ENCODE data around the gene TFF3.

TFF3 gene

DNA sequence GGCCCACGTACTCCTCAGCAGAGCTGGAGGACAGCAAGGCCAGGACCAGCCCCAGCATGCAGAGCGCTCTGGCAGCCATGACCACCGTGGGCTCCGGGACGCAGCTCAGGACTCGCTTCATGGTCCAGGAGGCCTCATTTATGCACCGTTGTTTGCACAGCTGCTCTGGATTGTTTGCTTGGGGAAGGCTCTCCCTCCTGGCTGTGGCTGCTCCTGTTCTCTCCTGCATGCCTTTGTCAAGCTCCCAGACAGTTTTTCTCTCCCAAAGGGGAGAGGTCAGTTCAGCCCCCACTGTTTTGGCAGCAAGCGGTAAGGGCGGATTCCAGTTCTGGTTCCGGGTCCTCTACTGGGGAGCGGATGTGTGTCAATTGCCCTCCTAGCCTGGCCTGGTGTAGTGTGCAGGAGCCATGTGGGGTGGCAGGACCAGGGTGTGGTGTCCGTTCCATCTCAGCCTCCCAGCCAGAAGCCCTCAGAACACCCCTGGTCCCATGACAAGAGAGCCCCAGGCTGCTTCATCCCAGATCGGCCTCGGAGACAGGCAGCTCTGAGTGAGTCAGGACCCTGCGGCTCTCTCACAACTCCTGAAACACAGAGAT is at the start of gene TFF3:
Gene TFF3 (minus strand): TSS at position 114 of the 596 bp plus-strand sequence. CDS start 35 bp downstream, at position 79.
- no peak for DNase-seq (ENCODE audit: low spot score)

GRCh38 chr21:42364304-42364865 is 49.2 kb upstream of the TFF3 start:
- DNase-seq (ENCODE audit: low spot score), result no peak

DNA sequence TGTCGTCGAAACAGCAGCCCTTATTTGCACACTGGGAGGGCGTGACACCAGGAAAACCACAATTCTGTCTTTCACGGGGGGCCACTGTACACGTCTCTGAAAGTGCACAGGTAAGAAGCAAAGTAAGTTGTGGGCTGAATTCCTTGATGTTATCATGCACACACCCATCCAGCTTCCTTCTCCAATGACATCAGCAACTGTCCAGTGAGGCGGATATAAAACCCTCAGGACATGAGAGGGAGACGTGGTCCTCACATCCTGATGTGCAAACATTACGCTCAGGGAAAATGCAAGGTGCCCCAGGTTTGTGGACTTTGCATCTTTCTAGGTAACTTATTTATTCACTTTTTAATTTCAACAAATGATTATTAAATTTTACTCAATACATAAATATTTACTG is 48.1 kb upstream of the TFF3 start:
- DNase-seq (ENCODE audit: low spot score), result no peak

GRCh38 chr21:42362700-42363099 is 47.5 kb upstream of the TFF3 start:
- peak; percentile 20 for DNase-seq (ENCODE audit: low spot score)

GRCh38 chr21:42362198-42362597 is 47.0 kb upstream of the TFF3 start:
- no peak for DNase-seq (ENCODE audit: low spot score)

GRCh38 chr21:42361286-42361685 is 46.1 kb upstream of the TFF3 start:
- no peak for DNase-seq (ENCODE audit: low spot score)

GRCh38 chr21:42360317-42360716 is 45.1 kb upstream of the TFF3 start:
- peak; percentile 64 for DNase-seq (ENCODE audit: low spot score)

DNA sequence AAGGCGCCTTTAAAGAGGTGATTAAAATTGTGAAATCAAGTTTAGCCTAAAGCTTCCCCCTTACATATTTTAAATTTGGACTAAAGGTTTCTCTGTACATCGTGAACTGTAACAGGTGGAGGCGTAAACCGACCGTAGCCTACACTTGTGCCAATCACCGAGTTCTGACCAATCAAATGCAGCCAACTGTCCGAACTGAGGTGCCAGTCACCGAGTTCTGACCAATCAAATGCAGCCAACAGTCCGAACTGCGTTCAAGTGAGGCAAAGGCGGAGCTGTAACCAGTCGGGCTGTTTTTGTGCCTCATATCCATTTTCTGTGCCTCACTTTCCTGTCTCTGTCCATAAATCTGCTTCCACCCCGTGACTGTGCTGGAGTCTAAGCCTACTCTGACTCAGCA is 43.7 kb upstream of the TFF3 start:
- DNase-seq (ENCODE audit: low spot score), result no peak

GRCh38 chr21:42358261-42358660 is 43.1 kb upstream of the TFF3 start:
- no peak for DNase-seq (ENCODE audit: low spot score)

DNA sequence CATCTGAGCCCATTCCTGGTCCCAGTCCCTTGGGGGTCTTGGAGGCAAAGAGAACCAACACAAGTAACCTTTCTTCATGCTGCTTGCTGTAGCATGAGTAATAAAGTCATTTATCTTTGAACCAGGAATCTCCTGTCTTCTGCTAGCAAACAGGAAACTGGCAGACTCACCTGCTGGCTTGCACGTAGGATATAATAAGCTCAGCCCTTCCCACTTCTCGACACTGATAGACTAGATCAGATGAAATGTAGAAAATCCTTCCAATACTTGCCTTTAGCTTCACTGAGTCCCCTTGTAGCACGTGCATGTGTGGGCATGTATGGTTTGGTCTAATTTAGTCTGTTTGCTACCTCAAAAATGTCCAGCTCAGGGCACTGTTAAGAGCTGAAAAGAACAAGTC is 42.1 kb upstream of the TFF3 start:
- no peak for DNase-seq (ENCODE audit: low spot score)

DNA sequence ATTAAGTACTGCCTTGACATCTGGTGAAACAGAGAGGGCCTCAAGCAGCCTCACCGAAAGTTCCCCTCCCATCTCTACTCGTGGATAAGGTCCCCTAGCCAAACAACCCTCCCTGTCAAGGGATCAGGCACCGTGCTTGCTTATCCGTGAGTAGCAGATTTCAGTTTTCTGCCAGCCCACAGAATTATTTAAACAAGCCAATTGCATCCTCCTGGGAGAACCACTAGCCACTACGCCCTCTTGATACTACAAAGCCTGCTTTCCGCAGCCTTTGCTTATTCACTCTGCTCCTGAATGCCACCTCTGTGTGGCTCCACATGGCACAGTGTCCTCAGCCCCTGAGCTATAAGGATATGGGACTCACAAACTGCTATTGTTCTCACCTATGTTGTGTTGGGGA is 41.4 kb upstream of the TFF3 start:
- no peak for DNase-seq (ENCODE audit: low spot score)

DNA sequence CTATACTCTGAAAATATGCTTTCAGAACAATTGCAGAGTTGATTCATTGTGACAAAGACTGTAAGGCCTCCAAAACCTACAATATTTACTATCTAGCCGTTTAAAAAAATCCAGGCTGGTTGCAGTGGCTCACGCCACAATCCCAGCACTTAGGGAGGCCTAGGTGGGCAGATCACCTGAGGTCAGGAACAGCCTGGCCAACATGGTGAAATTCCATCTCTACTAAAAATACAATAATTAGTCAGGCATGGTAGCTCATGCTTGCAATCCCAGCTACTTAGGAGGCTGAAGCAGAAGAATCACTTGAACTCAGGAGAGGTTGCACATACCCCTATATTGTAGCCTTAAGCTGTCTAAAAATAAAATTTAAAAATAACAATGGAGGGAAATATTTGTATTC is 40.8 kb upstream of the TFF3 start:
- no peak for DNase-seq (ENCODE audit: low spot score)

- DNase-seq (ENCODE audit: low spot score), result no peak
Observed at GRCh38 chr21:42353623-42354022, 38.4 kb upstream of the TFF3 start.

DNA sequence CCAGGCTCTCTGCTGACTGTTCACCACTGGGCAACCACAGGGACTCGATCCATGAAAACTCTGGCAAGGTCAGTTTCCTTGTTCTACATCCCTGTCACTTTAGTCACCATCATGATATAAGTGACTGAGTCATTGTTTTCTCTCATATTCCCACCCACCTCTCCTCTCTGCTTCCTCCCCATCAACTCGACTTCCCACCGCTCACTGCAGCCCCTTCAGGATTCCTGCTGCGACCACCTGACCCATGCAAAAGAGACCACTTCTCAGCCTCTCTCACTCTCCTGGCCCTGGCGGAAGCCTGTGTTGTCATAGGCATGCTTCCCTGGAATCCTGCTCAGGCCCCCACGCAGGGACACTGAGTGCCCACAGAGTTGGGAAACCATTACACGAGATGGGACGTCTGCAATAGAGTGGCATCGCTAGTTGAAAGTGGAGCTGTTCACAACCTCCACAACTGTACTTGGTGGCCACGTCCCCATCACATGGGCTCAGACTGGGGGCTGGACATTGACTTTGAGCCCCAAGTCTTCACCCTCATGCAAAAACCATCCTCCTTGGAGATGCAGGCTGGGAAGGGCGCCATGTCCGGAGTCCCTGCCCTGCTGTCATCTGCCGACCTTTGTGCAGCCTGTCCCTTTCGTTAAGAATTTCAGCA is 37.4 kb upstream of the TFF3 start:
- no peak for DNase-seq (ENCODE audit: low spot score)

GRCh38 chr21:42351626-42352440 is 36.6 kb upstream of the TFF3 start:
- no peak for DNase-seq (ENCODE audit: low spot score)

DNA sequence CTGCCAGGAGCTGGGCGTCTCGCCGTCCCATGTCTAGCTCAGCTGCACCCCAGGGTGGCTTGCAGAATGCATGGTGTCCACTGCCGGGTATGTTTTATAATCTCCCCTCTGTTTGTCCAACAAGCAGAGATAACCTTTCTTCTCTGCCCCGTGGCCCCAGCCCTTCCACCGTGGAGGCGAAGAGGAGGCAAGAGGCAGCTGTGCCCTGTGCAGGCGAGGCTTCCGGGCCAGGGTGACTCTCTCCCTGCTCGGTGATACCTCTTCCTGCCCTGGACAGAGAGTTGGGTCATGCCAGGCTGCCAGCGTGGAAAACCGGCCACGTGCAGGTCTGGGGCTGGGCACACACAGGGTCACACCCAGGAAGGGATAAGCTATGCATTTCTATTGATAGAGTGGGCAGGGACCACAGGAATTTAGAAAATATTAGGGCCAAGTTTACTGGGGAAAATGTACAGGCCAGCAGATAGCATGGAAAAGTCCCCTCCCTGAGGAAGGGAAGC is 35.8 kb upstream of the TFF3 start, which contains the start of gene TFF2:
Gene TFF2 (minus strand): TSS at position 68 of the 500 bp plus-strand sequence. CDS start 37 bp downstream, at position 31.
- no peak for DNase-seq (ENCODE audit: low spot score)

DNA sequence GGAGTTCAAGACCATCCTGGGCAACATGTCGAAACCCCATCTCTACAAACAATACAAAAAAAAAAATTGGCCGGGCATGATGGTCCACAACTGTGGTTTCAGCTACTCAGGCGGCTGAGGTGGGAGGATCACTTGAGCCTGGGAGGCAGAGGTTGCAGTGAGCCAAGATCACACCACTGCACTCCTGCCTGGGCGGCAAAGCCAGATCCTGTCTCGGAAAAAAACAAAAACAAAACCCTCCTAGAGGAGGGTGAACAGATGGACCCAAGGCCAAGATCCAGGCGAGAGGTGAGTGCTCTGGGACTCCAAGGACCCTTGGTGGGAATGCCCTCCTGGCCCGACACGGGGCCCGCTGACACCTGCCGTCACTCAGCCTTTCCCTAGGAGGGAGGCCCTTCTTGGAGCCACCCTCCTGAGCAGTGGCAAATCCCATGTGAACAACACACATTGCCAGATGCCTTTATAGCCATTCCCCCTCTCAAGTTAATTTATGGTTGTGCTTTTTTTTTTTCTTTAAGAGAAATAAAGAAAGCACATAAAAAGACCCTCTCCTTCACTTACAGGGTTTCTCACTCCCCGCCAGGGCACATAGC is 35.2 kb upstream of the TFF3 start:
- DNase-seq (ENCODE audit: low spot score), result no peak

DNA sequence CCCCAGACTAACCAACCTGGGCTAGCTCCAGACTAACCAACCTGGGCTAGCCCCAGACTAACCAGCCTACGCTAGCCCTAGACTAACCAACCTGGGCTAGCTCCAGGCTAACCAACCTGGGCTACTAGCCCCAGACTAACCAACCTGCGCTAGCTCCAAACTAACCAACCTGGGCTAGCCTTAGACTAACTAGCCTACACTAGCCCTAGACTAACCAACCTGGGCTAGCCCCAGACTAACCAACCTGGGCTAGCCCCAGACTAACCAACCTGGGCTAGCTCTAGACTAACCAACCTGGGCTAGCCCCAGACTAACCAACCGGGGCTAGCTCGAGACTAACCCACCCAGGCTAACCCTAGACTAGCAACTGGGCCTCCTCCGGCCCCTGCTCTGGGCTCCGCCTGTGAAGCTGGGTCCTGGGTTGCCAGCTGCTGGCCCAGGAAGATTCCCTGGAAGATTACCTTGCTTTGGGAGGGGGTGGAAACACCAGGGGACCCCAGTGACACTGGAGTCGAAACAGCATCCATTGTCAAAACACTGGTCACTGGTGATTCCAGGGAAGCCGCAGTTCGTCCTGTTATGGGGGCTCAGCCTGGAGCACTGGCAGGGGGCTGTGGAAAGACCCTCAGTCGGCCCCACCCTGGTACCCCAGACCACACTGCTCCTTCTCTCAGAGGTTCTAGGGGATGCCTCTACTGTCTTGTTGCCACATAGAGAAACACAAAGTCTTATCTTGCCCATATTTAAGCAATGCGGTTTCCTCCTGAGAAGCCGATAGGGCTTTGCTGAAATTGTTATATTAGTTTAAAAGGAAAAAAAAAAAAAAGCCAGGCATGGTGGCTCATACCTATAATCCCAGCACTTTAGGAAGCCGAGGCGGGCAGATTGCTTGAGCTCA is 34.5 kb upstream of the TFF3 start:
- DNase-seq (ENCODE audit: low spot score), result no peak

GRCh38 chr21:42348762-42349161 is 33.6 kb upstream of the TFF3 start:
- no peak for DNase-seq (ENCODE audit: low spot score)

DNA sequence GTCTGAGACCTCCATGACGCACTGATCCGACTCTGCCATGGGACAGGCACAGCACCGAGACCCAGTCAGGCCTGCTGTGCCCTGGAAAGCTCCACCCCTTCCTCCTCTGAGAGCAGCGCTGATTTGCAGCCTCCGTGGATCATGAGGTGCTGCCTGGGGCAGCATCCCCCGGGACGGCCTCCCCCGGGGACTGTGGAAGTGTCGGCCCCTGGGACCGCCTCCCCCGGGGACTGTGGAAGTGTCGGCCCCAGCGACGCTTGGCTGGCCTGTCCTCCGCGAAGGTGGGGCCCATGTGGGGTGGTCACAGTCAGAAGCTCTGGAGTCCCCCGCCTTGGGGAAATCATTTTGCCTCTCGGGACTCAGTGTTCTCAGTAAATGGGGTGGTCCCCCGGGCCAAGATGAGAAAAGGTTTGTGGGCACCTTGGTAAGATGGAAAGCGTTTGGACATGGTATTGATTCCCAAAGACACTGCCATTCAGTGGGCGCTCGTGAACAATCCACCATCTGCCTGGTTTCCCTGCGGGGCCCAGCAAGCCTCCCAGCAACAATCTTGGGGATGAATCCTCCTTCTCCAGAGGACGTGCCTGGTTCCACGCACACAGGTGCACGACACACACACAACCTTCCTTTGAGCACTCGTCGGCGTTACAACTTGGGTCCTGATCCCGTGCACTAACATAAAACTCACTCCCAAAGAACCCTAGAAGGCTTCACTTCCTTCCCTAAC is 32.6 kb upstream of the TFF3 start:
- no peak for DNase-seq (ENCODE audit: low spot score)

All from NAMALWA (cell line).